Immature natural killer cell (primary cell): ENCODE data around the gene DACT2. TPM values are rescaled to one million over a fixed set of nuclear protein-coding genes. Genes with fewer than 3 reads are reported as not detected.

Experiments
- DNase-seq, 3 donors: peaks; one replicate each; pipeline ENCODE4 v3.0.0; 2022; ENCODE audit warnings: mixed read lengths in 1 of 3
- H3K27ac Mint-ChIP-seq, 6 donors: one replicate each; pipeline ENCODE4 v1.8.0; 2020; ENCODE audit warnings: mixed read lengths in 6 of 6, mild to moderate bottlenecking in 5 of 6, inconsistent platforms in 4 of 6, moderate library complexity in 3 of 6
- H3K27me3 Mint-ChIP-seq, 3 donors: one replicate each; pipeline ENCODE4 v1.8.0; 2020 to 2021; ENCODE audit warnings: low read depth in 3 of 3, mild to moderate bottlenecking in 3 of 3, mixed read lengths in 3 of 3, moderate library complexity in 3 of 3, inconsistent platforms in 1 of 3
- H3K36me3 Mint-ChIP-seq, 3 donors: one replicate each; pipeline ENCODE4 v1.8.0; 2020; ENCODE audit warnings: mixed read lengths in 3 of 3, inconsistent platforms in 2 of 3, mild to moderate bottlenecking in 2 of 3
- H3K4me1 Mint-ChIP-seq, 2 donors: one replicate each; pipeline ENCODE4 v1.8.0; 2020; ENCODE audit warnings: inconsistent platforms in 2 of 2, mild to moderate bottlenecking in 2 of 2, mixed read lengths in 2 of 2, moderate library complexity in 1 of 2
- H3K4me3 Mint-ChIP-seq, 5 donors: one replicate each; pipeline ENCODE4 v1.8.0; 2020; ENCODE audit warnings: mild to moderate bottlenecking in 5 of 5, mixed read lengths in 5 of 5, inconsistent platforms in 3 of 5, moderate library complexity in 3 of 5
- H3K9me3 Mint-ChIP-seq, 6 donors: one replicate each; pipeline ENCODE4 v1.8.0; 2020; ENCODE audit warnings: mild to moderate bottlenecking in 6 of 6, mixed read lengths in 6 of 6, inconsistent platforms in 4 of 6, moderate library complexity in 3 of 6
- polyA plus RNA-seq, 3 donors: library from polyadenylated mRNA; unstranded; fragments of 300-500 nt; fragmentation: Illumina TruSeq; gene quantifications; one replicate each; pipeline ENCODE4 v1.2.3, GENCODE V29; 2021

DACT2 gene
- polyA plus RNA-seq: not detected

- Mint-ChIP-seq H3K4me3 (no peak within 1 kb of the TSS), H3K27ac (no peak within 1 kb of the TSS), H3K9me3 (peaks cover 0 to 14% (median 0%) of the 10 kb centered on the region in 6 donors), H3K36me3 (peaks cover 0 to 4% (median 0%) of the 10 kb centered on the region in 3 donors), H3K4me1 (no peaks in the 10 kb centered on the region), H3K27me3 (peaks cover 11 to 34% (median 14%) of the 10 kb centered on the region in 3 donors)
- DNase-seq: no peak
These were observed at the start of gene DACT2 for GRCh38 chr6:168319279-168320111. Gene DACT2 (minus strand): TSS chr6:168319777. CDS start chr6:168319633, 144 bp downstream.

- Mint-ChIP-seq H3K4me3 (no peak overlapping the region), H3K27ac (no peak overlapping the region), H3K36me3 (no peaks in the 10 kb centered on the region), H3K9me3 (peaks cover 0 to 2% (median 0%) of the 10 kb centered on the region in 6 donors), H3K4me1 (peaks cover 25 to 26% of the 10 kb centered on the region in 2 donors), H3K27me3 (peaks cover 1 to 14% (median 8%) of the 10 kb centered on the region in 3 donors)
- no peak for DNase-seq
These were observed 49.4 kb upstream of the DACT2 start for GRCh38 chr6:168368936-168369335.

GRCh38 chr6:168368066-168368820 is 48.7 kb upstream of the DACT2 start:
- Mint-ChIP-seq H3K36me3 (no peaks in the 10 kb centered on the region), H3K27ac (peak overlapping the region in 1 of 6 donors; percentile 57), H3K4me3 (no peak overlapping the region), H3K9me3 (peaks cover 0 to 2% (median 0%) of the 10 kb centered on the region in 6 donors), H3K27me3 (peaks cover 1 to 14% (median 8%) of the 10 kb centered on the region in 3 donors), H3K4me1 (peaks cover 25 to 26% of the 10 kb centered on the region in 2 donors)
- DNase-seq: no peak

GRCh38 chr6:168367285-168367751 is 47.7 kb upstream of the DACT2 start:
- H3K4me3 Mint-ChIP-seq: peak overlapping the region in 3 of 5 donors; percentile 14 to 34 (median 31)
- no peaks in the 10 kb centered on the region for H3K36me3 Mint-ChIP-seq
- DNase-seq: peak in 2 of 3 donors; percentile 18 to 20
- H3K9me3 Mint-ChIP-seq: peaks cover 0 to 2% (median 0%) of the 10 kb centered on the region in 6 donors
- H3K27me3 Mint-ChIP-seq: peaks cover 1 to 14% (median 8%) of the 10 kb centered on the region in 3 donors
- H3K4me1 Mint-ChIP-seq: peaks cover 25 to 26% of the 10 kb centered on the region in 2 donors
- peak overlapping the region in 2 of 6 donors; percentile 1 to 57 for H3K27ac Mint-ChIP-seq

GRCh38 chr6:168366473-168366872 is 46.9 kb upstream of the DACT2 start:
- H3K36me3 Mint-ChIP-seq: no peaks in the 10 kb centered on the region

GRCh38 chr6:168365422-168366165 is 46.0 kb upstream of the DACT2 start:
- Mint-ChIP-seq H3K9me3 (peaks cover 0 to 2% (median 0%) of the 10 kb centered on the region in 6 donors), H3K4me1 (peaks cover 22 to 26% of the 10 kb centered on the region in 2 donors), H3K36me3 (no peaks in the 10 kb centered on the region), H3K4me3 (no peak overlapping the region), H3K27me3 (peaks cover 1 to 14% (median 14%) of the 10 kb centered on the region in 3 donors), H3K27ac (no peak overlapping the region)
- DNase-seq: no peak

More at GRCh38 chr6:168366473-168366872, 46.9 kb upstream of the DACT2 start:
- no peak overlapping the region for H3K27ac Mint-ChIP-seq
- H3K4me1 Mint-ChIP-seq: peaks cover 25 to 26% of the 10 kb centered on the region in 2 donors
- DNase-seq: no peak
- H3K9me3 Mint-ChIP-seq: peaks cover 0 to 2% (median 0%) of the 10 kb centered on the region in 6 donors
- H3K4me3 Mint-ChIP-seq: peak overlapping the region in 1 of 5 donors; percentile 14
- peaks cover 1 to 14% (median 10%) of the 10 kb centered on the region in 3 donors for H3K27me3 Mint-ChIP-seq

GRCh38 chr6:168364793-168365421 is 45.3 kb upstream of the DACT2 start:
- Mint-ChIP-seq H3K36me3 (no peaks in the 10 kb centered on the region), H3K9me3 (peaks cover 0 to 2% (median 0%) of the 10 kb centered on the region in 6 donors), H3K4me3 (no peak overlapping the region), H3K27ac (peak overlapping the region in 1 of 6 donors; percentile 28), H3K27me3 (peaks cover 1 to 14% (median 14%) of the 10 kb centered on the region in 3 donors), H3K4me1 (peaks cover 17 to 22% of the 10 kb centered on the region in 2 donors)
- DNase-seq: no peak

- Mint-ChIP-seq H3K27me3 (peaks cover 1 to 14% (median 14%) of the 10 kb centered on the region in 3 donors), H3K9me3 (peaks cover 0 to 2% (median 0%) of the 10 kb centered on the region in 6 donors), H3K4me1 (peaks cover 14 to 19% of the 10 kb centered on the region in 2 donors), H3K27ac (peak overlapping the region in 1 of 6 donors; percentile 28), H3K4me3 (no peak overlapping the region), H3K36me3 (peaks cover 0 to 3% (median 0%) of the 10 kb centered on the region in 3 donors)
- DNase-seq: no peak
These were observed 44.5 kb upstream of the DACT2 start for GRCh38 chr6:168363811-168364792.

- Mint-ChIP-seq H3K36me3 (peaks cover 0 to 3% (median 0%) of the 10 kb centered on the region in 3 donors), H3K27me3 (peaks cover 1 to 14% (median 12%) of the 10 kb centered on the region in 3 donors), H3K4me1 (peaks cover 14 to 19% of the 10 kb centered on the region in 2 donors), H3K27ac (no peak overlapping the region), H3K9me3 (peaks cover 0 to 2% (median 0%) of the 10 kb centered on the region in 6 donors), H3K4me3 (no peak overlapping the region)
- DNase-seq: no peak
These were observed 43.7 kb upstream of the DACT2 start for GRCh38 chr6:168363302-168363701.

- no peak for DNase-seq
- Mint-ChIP-seq H3K4me3 (no peak overlapping the region), H3K4me1 (peaks cover 10 to 13% of the 10 kb centered on the region in 2 donors), H3K27me3 (peaks cover 1 to 11% (median 7%) of the 10 kb centered on the region in 3 donors), H3K36me3 (peaks cover 0 to 3% (median 0%) of the 10 kb centered on the region in 3 donors), H3K27ac (no peak overlapping the region), H3K9me3 (peaks cover 0 to 2% (median 0%) of the 10 kb centered on the region in 6 donors)
These were observed 42.9 kb upstream of the DACT2 start for GRCh38 chr6:168362276-168362990.

- Mint-ChIP-seq H3K27ac (no peak overlapping the region), H3K27me3 (peaks cover 1 to 9% (median 7%) of the 10 kb centered on the region in 3 donors), H3K4me3 (no peak overlapping the region), H3K4me1 (peaks cover 3 to 6% of the 10 kb centered on the region in 2 donors), H3K36me3 (peaks cover 0 to 3% (median 0%) of the 10 kb centered on the region in 3 donors), H3K9me3 (peaks cover 0 to 2% (median 0%) of the 10 kb centered on the region in 6 donors)
- DNase-seq: no peak
These were observed 42.2 kb upstream of the DACT2 start for GRCh38 chr6:168361766-168362165.
